ENCODE data around the gene SLC10A6.
"Not testable (repeated sequence)": the region's sequence is repeated elsewhere in the genome, so short reads cannot be mapped to it uniquely, and the experiment has no call there.

Gene SLC10A6, protein sequence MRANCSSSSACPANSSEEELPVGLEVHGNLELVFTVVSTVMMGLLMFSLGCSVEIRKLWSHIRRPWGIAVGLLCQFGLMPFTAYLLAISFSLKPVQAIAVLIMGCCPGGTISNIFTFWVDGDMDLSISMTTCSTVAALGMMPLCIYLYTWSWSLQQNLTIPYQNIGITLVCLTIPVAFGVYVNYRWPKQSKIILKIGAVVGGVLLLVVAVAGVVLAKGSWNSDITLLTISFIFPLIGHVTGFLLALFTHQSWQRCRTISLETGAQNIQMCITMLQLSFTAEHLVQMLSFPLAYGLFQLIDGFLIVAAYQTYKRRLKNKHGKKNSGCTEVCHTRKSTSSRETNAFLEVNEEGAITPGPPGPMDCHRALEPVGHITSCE

DNA sequence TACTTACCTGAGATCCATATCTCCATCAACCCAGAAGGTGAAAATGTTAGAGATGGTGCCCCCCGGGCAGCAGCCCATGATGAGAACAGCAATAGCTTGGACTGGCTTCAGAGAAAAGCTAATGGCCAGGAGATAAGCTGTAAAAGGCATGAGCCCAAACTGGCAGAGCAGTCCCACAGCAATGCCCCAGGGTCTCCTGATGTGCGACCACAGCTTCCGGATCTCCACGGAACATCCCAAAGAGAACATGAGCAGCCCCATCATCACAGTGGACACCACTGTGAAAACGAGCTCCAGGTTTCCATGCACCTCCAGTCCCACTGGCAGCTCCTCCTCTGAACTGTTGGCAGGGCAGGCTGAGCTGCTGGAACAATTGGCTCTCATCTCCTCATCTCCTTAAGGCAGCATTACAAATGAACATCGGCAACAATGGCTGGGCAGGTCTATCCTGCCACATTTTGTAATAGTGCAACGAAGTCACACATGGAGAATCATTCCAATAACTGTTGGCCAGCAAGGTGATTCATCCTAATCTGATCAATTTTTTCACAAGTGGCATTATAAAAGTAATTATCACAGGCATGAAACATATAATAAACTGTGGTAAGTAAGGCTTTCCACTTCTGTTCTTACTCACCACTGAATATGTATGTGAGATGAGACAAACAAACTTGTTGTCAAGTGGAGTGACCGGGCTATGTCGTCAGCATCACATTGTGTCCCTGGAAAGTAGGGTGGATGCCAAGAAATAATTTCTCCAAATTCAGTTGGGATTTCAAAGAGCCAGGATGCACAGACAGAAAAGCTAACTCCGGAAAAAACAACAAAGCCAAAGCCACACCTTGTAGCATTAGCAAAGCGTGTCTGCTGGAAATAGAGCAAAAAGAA is at the start of gene SLC10A6:
TSS of gene SLC10A6 (minus strand) at position 653 of the 888 bp plus-strand sequence. CDS start at position 384, 269 bp downstream.
- DNase-seq (ENCODE audit: low spot score): no peak

DNA sequence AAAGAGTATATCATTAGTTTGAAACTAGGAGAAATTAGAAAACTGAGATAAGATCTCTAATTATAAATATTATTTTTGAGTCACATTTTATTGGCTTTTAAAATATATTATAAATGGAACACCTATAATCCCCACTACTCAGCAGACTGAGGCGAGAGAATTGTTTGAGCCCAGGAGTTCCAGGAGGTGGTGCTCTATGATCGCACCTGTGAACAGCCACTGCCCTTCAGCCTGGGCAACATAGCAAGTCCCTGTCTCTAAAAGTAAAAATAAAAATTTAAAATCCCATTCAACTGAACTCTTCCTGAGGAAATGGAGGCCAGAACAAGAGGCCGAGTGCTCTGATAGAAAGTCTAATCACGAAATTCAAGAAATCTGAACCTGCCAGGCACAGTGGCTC is 49.4 kb upstream of the SLC10A6 start:
- peak; percentile 56 for DNase-seq (ENCODE audit: low spot score)

DNA sequence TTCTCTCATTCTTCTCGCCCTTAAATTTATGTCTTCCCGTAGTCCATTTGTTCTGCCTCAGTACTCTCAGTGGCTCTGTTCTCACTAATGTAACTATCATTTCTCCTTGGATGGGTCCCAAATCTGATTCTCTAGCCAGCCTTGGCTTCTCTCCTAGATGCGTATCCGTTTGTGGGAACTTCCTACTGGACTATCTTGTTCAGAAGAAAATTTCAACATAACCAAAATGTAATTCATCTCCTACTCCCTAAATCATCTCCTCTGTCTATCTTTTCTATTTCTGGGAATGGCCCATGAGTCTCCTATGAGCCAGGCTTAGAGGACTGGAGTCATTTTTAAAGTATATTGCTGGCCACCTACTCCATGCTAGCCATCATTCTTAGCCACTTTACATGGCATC is 47.4 kb upstream of the SLC10A6 start:
- no peak for DNase-seq (ENCODE audit: low spot score)

DNA sequence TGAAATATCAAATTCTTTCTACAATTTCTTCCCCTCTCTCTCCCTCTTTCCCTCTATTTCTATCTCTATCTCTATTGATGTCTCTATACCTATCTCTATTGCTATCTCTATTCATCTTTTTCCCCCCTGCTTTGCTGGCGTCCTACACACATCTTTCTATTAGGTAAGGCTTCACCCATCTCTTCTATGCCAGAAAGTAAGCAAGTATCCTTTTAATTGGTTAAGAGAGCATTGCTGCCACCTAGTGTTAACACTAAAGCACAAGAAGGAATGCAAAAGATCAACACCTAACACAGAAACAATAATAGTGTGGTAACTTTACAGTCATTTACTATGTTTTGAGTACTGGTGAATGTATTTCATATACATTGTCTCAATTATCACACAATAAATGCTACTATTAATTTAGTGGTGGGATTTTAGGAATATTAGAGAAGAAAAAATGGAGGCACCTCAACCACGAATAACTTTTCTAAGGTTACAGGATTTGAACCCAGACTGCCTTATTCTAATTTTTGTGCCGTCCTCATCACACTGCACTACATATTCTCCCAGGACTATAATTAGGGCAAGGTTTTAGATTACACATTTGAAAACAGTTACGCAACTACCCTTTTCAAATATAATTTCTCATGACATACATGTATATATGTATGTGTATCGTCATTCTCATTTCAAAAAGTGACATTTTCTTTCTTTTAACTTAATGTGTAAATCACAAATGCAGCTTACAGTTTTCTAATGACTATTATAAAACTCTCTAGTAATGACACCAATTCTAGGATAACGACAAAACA is 46.7 kb upstream of the SLC10A6 start:
- peak; percentile 82 for DNase-seq (ENCODE audit: low spot score)

DNA sequence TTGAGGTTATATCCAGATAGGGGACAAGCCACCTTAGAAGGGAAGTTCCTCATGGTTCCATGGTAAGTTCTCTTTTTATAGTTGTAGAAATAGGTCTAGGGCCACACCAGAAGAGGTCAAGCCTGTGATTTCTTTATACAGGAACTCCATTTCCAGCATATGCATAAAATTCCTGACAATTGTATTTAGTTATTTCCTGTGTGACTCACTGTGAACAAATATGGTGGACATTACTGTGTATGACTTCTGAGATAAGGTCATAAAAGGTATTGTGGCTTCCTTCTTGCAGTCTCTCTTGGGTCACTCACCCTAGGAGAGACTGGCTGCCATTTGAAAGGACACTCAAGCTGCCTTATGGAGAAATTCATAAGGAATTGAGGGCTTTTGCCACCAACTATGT is 45.3 kb upstream of the SLC10A6 start:
- no peak for DNase-seq (ENCODE audit: low spot score)

DNA sequence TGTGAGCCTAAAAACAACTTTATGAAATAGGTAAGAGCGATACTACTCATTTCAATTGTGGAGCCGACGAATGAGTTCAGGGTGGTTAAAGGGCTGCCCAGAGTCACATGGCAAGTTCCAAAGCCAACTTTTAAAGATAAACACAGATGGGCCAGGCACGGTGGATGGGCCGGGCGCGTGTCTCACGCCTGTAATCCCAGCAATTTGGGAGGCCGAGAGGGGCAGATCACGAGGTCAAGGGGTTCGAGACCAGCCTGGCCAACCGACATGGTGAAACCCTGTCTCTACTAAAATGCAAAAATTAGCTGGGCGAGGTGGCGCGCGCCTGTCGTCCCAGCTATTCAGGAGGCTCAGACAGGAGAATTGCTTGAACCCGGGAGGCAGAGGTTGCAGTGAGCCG is 44.0 kb upstream of the SLC10A6 start:
- no peak for DNase-seq (ENCODE audit: low spot score)

DNA sequence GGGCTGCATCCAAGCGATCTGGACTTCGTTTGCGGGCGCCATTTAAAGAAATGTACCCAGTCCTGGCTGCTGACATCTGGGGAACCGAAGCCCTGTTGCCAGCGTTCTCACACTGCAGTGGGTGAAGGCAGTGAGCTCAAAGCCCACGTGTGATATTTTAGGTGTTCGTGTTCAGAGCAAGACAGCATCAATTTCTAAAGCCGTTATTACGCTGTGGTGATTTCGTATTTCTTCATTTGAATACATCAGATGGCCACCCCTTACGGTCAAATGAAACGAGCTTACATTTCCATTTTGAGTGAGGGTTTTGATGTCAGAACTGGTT is 43.4 kb upstream of the SLC10A6 start:
- DNase-seq (ENCODE audit: low spot score): no peak

DNA sequence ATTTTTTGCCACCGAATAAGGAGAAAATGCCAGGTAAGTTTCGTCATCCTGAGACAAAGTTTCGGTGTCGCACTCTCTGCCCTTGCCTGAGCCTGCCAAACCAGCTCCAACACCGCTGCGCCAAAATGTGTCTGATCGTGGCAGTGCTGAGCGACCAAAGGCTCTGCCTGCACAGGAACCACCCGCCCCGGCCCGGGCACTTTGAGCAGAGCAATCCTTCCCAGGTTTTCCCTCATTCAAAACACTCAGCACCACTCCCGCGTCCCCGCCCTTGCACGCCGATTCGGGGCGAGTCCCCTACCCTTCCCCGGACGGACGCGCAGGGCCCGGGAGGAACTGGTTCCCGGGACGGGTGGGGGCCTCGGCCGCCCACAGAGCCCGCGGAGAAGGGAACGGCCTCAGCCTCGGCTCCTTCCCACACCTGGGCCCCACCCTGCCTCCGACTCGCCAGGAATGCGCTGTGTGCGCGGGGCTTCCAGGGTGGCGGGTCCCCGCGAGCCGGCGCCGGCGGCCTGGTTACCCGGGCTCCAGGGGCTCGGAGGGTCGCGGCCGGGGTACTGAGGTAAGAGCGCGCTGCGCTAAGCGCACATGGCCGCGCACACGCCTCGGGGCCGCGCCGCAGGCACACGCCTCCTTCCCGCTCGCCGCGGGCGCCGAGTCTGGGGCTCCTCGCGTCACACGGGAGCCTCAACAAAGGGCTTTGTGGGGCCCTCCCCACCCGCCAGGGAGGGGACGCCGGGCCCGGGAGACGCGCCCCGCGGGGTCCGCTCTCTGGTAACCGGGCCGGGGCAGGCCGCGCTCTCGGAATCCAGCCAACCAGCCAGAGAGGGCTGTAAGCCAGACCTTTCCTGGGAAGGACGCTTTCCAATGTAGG is 42.8 kb upstream of the SLC10A6 start, which contains the start of gene C4orf36:
TSS of gene C4orf36 (minus strand) at position 661 of the 874 bp plus-strand sequence. CDS start 902 bp downstream, outside the sequence.
- DNase-seq (ENCODE audit: low spot score): no peak

DNA sequence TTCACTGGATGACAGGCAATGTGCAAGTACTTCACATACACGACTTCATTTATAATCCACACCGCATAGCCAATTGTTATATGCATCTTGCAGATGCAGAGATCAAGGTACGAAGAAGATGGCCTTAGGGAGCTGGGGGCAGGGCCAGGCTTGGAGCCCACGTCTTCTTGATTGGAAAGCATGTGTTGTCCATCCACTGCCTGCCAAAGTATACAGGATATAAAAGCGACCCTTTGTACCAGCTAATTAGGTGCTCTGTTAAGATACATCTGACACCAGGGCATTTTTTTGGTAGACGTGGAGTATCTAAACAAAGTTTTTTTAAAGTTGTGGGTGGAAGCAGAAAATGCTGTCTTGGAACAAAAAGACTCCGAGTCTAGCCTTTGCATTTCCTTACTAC is 41.6 kb upstream of the SLC10A6 start:
- DNase-seq (ENCODE audit: low spot score): no peak

DNA sequence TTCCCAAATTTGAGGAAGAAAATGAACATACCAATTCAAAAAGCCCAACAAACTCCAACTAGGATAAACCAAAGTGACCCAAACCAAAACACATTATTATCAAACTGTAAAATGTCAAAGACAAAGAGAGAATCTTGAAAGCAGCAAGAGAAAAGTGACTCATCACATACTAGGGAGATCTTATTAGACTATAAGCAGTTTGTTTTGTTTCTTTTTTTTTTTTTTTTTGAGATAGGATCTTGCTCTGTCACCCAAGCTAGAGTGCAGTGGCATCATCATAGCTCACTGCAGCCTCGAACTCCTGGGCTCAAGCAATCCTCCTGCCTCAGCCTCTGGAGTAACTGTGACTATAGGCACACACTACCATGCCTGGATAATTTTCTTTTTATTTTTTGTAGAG is 30.5 kb upstream of the SLC10A6 start:
- DNase-seq (ENCODE audit: low spot score): no peak

DNA sequence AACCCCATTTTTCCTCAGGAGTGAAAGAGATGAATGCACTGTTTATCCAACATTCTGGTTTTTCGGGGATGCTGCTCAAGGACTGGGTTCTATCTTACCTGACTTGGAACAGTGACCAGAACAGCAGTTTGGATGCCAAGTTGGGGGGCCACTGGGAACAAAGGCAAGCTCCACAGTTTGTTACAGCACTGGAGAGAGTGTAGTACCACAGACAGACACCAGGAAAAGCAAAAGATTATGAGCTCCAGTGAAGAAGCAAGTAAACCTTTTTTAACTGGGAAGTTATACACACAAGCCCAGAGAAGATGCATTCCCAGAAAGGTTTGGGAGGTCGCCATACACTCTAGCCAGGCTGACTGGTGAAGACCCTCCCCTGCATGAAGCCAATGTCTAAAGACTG is 29.5 kb upstream of the SLC10A6 start:
- no peak for DNase-seq (ENCODE audit: low spot score)

DNA sequence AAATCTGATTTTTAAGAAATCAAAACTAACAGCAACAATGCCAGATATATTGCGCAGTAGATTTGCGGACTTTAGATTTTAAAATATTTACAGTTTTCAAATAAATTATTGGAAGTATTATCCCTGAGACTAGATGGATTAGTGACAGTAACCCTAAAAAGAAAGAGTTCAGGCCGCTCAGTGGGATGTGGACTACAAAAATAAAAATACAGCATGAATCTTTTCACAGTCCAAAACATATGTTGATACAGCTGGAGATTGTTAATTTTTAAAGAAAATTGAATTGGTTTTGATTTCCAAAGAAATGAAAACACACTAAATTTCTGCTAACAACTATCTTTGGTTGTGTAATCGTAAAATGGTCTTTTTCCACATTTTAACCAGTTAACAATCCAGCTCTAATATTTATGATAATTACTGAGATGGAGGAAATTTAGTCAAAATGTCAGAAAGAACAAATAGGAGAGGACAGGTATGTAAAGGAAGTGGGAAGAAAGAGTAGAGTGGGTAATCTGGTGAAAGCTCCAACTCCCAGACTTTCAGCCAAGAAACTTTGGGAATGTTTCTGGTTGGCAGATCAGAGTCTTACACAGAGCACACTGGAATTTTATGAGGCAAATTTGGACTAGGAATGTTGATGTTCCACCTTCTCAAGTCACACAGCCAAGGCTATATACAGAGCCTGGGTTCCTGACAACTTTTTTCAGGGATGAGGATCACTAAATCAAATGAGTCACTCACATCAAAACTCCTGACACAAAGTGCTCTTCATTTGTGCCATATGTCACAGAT is 27.9 kb upstream of the SLC10A6 start:
- no peak for DNase-seq (ENCODE audit: low spot score)

DNA sequence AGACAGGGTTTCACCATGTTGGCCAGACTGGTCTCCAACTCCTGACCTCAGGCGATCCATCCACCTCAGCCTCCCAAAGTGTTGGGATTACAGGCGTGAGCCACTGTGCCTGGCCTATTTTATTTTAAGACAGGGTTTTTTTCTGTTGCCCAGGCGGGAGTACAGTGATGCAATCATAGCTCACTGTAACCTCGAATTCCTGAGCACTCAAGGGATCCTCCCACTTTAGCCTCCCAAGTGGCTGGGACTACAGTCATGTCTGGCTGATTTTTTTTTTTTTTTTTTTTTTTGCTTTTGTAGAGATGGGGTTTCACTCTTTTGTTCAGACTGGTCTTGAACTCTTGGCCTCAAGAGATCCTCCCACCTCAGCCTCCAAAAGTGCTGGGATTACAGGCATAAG is 26.3 kb upstream of the SLC10A6 start:
- not testable (repeated sequence) for DNase-seq (ENCODE audit: low spot score)

DNA sequence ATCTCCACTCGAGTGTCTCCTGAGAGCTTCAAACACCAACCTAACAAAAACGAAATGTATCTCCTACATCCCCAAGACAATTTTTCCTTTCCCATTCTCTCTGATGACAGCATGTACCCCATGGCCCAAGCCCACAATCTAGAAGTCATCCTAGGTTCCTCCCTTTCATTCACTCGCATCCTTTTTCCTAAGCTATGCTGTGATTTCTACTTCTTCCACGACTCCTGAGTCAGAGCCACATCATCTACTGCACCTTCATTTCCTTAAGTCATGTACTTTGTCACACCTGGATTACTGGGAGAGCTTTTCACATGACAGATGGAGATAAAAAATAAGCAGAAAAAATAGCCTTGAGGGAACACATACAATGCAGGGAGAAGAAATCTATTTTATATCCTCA is 23.0 kb upstream of the SLC10A6 start:
- DNase-seq (ENCODE audit: low spot score): no peak

DNA sequence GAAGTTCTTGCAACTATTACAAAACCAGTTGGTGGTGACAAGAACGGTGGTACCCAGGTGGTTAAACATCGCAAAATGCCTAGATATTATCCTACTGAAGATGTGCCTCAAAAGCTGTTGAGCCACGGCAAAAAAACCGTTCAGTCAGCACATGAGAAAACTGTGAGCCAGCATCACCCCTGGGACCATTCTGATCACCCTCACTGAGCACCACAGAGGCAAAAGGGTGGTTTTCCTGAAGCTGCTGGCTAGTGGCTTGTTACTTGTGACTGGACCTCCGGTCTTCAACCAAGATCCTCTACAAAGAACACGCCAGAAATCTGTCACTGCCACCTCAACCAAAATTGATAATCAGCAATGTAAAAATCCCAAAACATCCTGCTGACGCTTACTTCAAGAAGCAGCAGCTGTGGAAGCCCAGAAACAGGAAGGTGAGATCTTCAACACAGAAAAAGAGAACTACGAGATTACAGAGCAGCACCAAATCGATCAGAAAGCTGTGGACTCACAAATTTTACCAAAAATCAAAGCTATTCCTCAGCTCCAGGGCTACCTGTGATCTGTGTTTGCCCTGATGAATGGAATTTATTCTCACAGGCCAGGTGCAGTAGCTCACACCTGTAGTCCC is 21.4 kb upstream of the SLC10A6 start:
- DNase-seq (ENCODE audit: low spot score): no peak

DNA sequence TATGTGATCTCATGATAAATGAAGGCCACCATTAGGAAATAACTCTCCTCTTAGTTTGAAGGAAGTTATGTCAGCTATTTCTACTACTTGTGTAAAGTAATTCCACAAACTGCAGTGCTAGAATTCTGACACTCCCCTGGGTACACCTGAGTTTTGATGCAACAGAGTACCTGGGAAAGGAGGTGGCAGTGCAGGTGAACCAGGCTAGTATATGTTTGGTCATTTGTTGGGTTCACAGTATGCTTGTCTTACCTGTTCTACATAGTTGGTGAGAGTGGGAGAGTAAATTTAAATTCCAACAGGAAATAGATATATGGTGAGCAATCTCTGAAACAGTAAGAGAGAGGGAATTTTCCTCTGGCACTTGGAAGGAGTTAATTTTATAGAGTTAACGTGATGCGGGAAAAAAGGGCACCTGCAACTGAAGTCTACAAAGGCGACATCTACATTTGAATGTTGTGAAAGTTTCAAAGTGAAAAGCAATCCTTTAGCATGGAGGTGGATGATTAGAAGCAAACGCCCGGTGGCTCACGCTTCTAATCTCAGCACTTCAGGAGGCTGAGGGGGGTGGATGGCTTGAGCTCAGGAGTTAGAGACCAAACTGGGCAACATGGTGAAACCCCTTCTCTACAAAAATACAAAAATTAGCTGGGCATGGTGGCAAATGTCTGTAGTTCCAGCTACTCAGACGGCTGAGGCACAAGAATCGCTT is 8.3 kb upstream of the SLC10A6 start:
- no peak for DNase-seq (ENCODE audit: low spot score)

DNA sequence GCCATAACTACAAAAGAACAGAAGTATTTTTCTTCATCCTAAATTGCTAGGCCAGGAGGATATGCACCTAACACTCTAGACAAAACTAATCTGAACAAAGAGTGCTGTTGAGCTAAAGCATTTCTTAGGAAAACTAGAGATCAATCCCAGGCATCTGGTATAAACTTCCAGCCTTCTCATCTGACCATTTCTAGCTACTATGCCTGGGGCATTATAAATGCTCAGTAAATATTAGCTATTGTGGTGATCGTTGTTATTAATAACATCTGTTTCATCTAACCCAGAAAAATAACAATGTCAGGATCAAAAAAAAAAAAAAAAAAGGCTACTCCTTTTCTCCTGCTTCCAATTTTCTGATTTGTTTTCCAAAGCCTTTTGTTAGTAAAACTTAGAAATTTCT is 7.7 kb upstream of the SLC10A6 start:
- DNase-seq (ENCODE audit: low spot score): no peak

DNA sequence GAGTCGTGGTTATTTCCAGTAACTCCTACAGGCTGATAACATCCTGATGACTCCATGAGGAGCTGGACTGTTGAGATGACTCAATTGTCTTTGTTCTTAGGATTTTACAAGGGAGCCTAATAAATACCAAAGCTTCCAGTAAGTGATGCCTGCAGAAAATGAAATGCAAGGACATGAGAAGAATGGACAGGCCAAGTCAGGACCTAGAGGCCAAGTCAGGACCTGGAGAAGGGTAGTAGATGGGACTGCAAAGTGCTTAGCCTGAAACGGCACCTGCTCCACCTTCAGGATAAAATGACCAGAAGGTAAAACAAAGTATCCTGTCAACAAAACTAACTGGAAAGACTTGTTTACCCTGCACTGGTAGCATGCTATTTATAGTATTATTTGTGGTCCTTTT is 6.4 kb upstream of the SLC10A6 start:
- DNase-seq (ENCODE audit: low spot score): no peak

DNA sequence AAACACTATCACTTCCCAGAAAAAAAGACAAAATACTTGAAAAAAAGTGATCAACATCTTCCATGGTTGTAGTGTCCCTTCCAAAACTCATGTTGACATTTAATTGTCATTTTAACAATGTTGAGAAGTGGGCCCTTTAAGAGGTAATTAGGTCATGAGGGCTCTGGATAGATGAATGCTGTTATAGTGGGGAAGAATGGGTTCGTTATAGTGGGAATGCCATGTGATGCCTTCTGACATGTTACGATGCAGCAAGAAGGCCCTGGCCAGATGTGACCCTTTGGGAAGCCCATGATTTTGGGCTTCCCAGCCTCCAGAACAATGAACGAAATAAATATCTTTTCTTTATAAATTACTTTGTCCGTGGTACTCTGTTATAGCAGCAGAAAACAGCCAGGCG is 4.0 kb upstream of the SLC10A6 start:
- no peak for DNase-seq (ENCODE audit: low spot score)

DNA sequence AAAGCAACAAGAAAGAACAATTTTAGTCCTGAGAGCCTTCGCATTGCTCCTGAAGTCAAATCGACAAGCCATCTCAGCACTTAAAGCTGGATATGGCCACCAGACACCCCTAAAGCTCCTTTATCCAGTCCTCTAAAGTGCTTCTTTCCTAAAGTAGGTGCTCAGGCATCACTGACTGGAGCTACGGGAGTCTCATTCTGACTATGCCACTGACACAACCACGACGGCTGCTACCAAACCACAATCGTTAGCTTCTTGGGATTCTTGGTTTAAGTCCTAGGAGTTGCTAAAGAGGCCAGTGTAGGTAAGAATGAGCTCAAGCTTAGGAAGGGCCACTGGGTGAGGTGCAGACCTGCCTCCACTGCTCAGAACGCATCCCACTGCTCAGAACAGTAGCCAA is 1.0 kb downstream of the SLC10A6 start:
- DNase-seq (ENCODE audit: low spot score): no peak
